PC-3 (cell line): Measurements from ENCODE around the gene TTC8. TPM values are rescaled to one million over a fixed set of nuclear protein-coding genes. Genes with fewer than 3 reads are reported as not detected.

Experiments
- ATAC-seq: fragments of 200-7000 bp; cut with Tn5 transposase; 2 replicates; pipeline ENCODE4 v1.9.1; 2020; ENCODE audit warnings: mild to moderate bottlenecking, moderate library complexity
- BruUV-seq: library from RNA; stranded (reverse); fragments of 400-500 nt; replicated peaks from 2 replicates; lab custom pipeline; 2021; lab: Mats Ljungman, UMichigan
- CTCF ChIA-PET: fragments of 300-600 bp; sonication (Branson Sonifier 250); formaldehyde crosslinking; loops from one replicate; lab custom pipeline; 2022; ENCODE audit warnings: antibody characterized with exemption; lab: Charles Lee
- POLR2A ChIA-PET: fragments of 300-600 bp; sonication (Branson Sonifier 250); formaldehyde crosslinking; loops from one replicate; lab custom pipeline; 2022; ENCODE audit warnings: antibody characterized with exemption; ENCODE audit not compliant: unreplicated experiment; lab: Charles Lee
- DNase-seq: peaks from one replicate; pipeline ENCODE4 v3.0.0-alpha.2; 2015
- H2AFZ ChIP-seq: fragments of 300-600 bp; sonication (generic); 2 replicates; pipeline ENCODE4 v1.6.0; 2016; ENCODE audit warnings: antibody characterized with exemption, low read length
- H3F3A ChIP-seq: fragments of 300-600 bp; sonication (generic); one replicate; pipeline ENCODE4 v1.6.0; 2017; ENCODE audit warnings: antibody characterized with exemption, low read length, control low read depth, mild to moderate bottlenecking; ENCODE audit not compliant: unreplicated experiment
- H3K27ac ChIP-seq: fragments of 300-600 bp; sonication (generic); 2 replicates; pipeline ENCODE4 v1.5.1; 2016; ENCODE audit warnings: mild to moderate bottlenecking, low read length
- H3K27me3 ChIP-seq: fragments of 300-600 bp; sonication (generic); 2 replicates; pipeline ENCODE4 v1.6.1; 2016; ENCODE audit warnings: low read length, mixed read lengths
- H3K36me3 ChIP-seq: fragments of 300-600 bp; sonication (generic); 2 replicates; pipeline ENCODE4 v1.6.1; 2016; ENCODE audit warnings: low read depth, mixed run types, low read length, mixed read lengths
- H3K4me1 ChIP-seq: fragments of 300-600 bp; sonication (generic); 2 replicates; pipeline ENCODE4 v1.5.1; 2016; ENCODE audit warnings: low read length; ENCODE audit not compliant: insufficient read depth
- H3K4me2 ChIP-seq: fragments of 300-600 bp; sonication (generic); 2 replicates; pipeline ENCODE4 v1.6.0; 2016; ENCODE audit warnings: low read length
- H3K4me3 ChIP-seq: fragments of 300-600 bp; sonication (generic); 2 replicates; pipeline ENCODE4 v1.5.1; 2016; ENCODE audit warnings: mild to moderate bottlenecking, low read length, mixed read lengths
- H3K79me2 ChIP-seq: fragments of 300-600 bp; sonication (generic); 2 replicates; pipeline ENCODE4 v1.6.1; 2017; ENCODE audit warnings: low read length, mixed read lengths
- H3K9ac ChIP-seq: fragments of 300-600 bp; sonication (generic); 2 replicates; pipeline ENCODE4 v1.6.0; 2016; ENCODE audit warnings: mild to moderate bottlenecking, low read length
- H3K9me2 ChIP-seq: fragments of 300-600 bp; sonication (generic); replicated peaks from 2 replicates; pipeline ENCODE4 v1.6.1; 2016; ENCODE audit warnings: mixed run types, low read length, mixed read lengths
- H3K9me3 ChIP-seq: fragments of 300-600 bp; sonication (generic); 2 replicates; pipeline ENCODE4 v1.6.1; 2016; ENCODE audit warnings: low read length, mixed read lengths
- H4K20me1 ChIP-seq: fragments of 300-600 bp; sonication (generic); 2 replicates; pipeline ENCODE4 v1.6.1; 2016; ENCODE audit warnings: low read length, mixed read lengths
- CTCF ChIP-seq: fragments of 300-600 bp; sonication (generic); conservative IDR thresholded peaks from 2 replicates; pipeline ENCODE4 v1.5.1; 2017; ENCODE audit warnings: antibody characterized with exemption, low read depth, mild to moderate bottlenecking, low read length
- EZH2 ChIP-seq: fragments of 300-600 bp; sonication (generic); IDR thresholded peaks from one replicate; pipeline ENCODE4 v1.6.1; 2017; ENCODE audit warnings: antibody characterized with exemption, mild to moderate bottlenecking, low read length; ENCODE audit not compliant: unreplicated experiment
- EZH2phosphoT487 ChIP-seq: fragments of 300-600 bp; sonication (generic); IDR thresholded peaks from 2 replicates; pipeline ENCODE4 v1.6.1; 2018; ENCODE audit warnings: mild to moderate bottlenecking, antibody characterized with exemption, low read length, borderline replicate concordance
- intact Hi-C: fragments of 100-400 bp; cut with micrococcal nuclease; formaldehyde crosslinking; loops from 2 replicates; pipeline ENCODE4 v1.9.0; 2023
- total RNA-seq: library from RNA; depleted of rRNA; stranded (reverse); fragments of >200 nt; gene quantifications from 2 replicates; pipeline ENCODE4 v1.2.3, GENCODE V29; 2014

The TTC8 gene
- total RNA-seq, 1 experiment from 2014 or later: 24.8 TPM

DNA sequence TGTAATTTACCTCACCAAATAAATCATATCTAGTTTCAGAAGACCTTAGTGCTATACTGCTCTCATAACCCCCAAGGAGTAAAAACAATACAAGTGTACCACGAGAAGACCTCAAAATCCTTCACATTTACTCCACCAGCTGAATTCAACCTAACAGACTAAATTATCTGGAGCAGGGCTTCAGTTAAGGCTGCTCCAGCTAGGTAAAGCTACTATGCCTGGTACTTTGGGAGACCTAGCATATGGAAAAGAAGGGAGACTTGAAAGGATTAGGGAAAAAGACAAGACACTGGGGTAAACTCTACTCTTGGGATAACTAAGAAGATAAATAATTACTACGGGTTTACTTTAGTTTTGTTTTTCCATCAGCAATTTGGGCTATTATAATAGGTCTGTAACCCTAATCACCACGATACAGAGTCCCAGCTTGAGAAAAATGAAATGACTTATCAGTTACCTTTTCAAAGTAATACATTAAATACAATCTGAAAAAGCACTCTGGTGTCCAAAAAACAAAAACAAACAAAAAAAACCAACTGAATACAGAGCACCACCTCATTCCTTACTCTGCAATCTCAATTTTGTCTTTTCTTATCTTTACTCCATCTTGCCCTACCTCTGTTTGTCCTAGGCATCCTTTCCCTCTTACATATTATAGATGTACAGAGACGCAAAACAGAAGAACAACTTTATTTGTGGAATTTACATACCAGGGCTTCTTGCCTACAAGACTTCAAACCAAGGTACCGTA lies 33.8 kb upstream of the TTC8 start:
- Histone ChIP-seq H3K9me2 (no peaks in the 10 kb centered on the region), H3F3A (no peaks in the 10 kb centered on the region), H3K9ac (no peak overlapping the region), H3K27me3 (0 out of 2 replicates have a peak, but pooled peaks cover 4% of the 10 kb centered on the region), H3K4me1 (peaks cover 8% of the 10 kb centered on the region; the same call in 1 of the 2 replicates), H3K79me2 (no peaks in the 10 kb centered on the region), H3K4me2 (peak overlapping the region; percentile 89), H4K20me1 (no peaks in the 10 kb centered on the region), H3K4me3 (no peak overlapping the region), H2AFZ (no peak overlapping the region), H3K27ac (no peak overlapping the region), H3K9me3 (no peaks in the 10 kb centered on the region), H3K36me3 (no peaks in the 10 kb centered on the region)
- intact Hi-C loops: loop anchor here (2.0 to 5.0 kb wide), 2 partner anchors 77 to 124 kb away; no protein-coding TSS in a partner anchor
- no peak for DNase-seq
- TF ChIP-seq EZH2 (no peak), EZH2phosphoT487 (no peak), CTCF (no peak)
- ChIA-PET POLR2A (no interaction called here), CTCF (no interaction called here)
- no TSS peak for BruUV-seq
- no peak for ATAC-seq

DNA sequence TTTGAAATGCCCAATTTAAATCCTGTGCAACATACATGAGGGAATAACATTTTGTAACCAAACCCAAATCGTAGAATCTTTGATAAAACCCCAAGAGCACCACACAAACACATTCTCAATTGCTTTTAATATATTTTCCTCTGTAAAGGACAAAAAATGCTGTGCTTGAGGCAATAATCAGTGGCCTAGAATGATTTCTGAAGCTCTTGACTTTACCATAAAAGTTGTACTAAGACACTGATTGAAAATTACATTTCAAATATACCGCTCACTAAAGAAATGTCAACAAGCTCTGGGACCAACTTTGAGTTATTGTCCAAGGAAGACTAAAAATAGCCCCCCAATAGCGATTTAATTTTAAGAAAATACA lies 33.2 kb upstream of the TTC8 start:
- DNase-seq (no peak), ATAC-seq (no peak)
- Histone ChIP-seq H3K27me3 (0 out of 2 replicates have a peak, but pooled peaks cover 4% of the 10 kb centered on the region), H3K4me1 (peaks cover 8% of the 10 kb centered on the region; the same call in 1 of the 2 replicates), H3K9me2 (no peaks in the 10 kb centered on the region), H3F3A (no peaks in the 10 kb centered on the region), H2AFZ (peak overlapping the region; percentile 91; the same call in 1 of the 2 replicates), H3K4me3 (peak overlapping the region; percentile 86), H3K27ac (no peak overlapping the region), H3K36me3 (no peaks in the 10 kb centered on the region), H3K4me2 (peak overlapping the region; percentile 89), H4K20me1 (no peaks in the 10 kb centered on the region), H3K79me2 (no peaks in the 10 kb centered on the region), H3K9ac (no peak overlapping the region), H3K9me3 (no peaks in the 10 kb centered on the region)
- TSS peak; percentile 26 for BruUV-seq
- TF ChIP-seq CTCF: no peak
- TF ChIP-seq EZH2: no peak
- no peak for TF ChIP-seq EZH2phosphoT487
- ChIA-PET CTCF (no interaction called here), POLR2A (no interaction called here)
- intact Hi-C loops: loop anchor here (2.0 to 5.0 kb wide), 2 partner anchors 76 to 124 kb away; no protein-coding TSS in a partner anchor
